ENCODE data around the gene CASKIN1.

Gene CASKIN1

GRCh38 chr16:2160915-2161551, 35.4 kb downstream of the CASKIN1 start:
- no peak for DNase-seq (ENCODE audit: extremely low read depth in 1 of 2, low read depth in 1 of 2)

GRCh38 chr16:2159175-2159838, 37.1 kb downstream of the CASKIN1 start:
- no peak for DNase-seq (ENCODE audit: extremely low read depth in 1 of 2, low read depth in 1 of 2)

- DNase-seq (ENCODE audit: extremely low read depth in 1 of 2, low read depth in 1 of 2) = no peak
Measured at GRCh38 chr16:2158262-2158638, 38.2 kb downstream of the CASKIN1 start.

- DNase-seq (ENCODE audit: extremely low read depth in 1 of 2, low read depth in 1 of 2) = no peak
Measured at GRCh38 chr16:2157480-2158261, 38.7 kb downstream of the CASKIN1 start.

- no peak for DNase-seq (ENCODE audit: extremely low read depth in 1 of 2, low read depth in 1 of 2)
Measured at GRCh38 chr16:2156849-2157224, 39.6 kb downstream of the CASKIN1 start.

GRCh38 chr16:2155977-2156848, 40.2 kb downstream of the CASKIN1 start:
- no peak for DNase-seq (ENCODE audit: extremely low read depth in 1 of 2, low read depth in 1 of 2)

- peak; percentile 91 to 97 for DNase-seq (ENCODE audit: extremely low read depth in 1 of 2, low read depth in 1 of 2)
Measured at GRCh38 chr16:2155091-2155950, 41.1 kb downstream of the CASKIN1 start, which contains the start of gene TRAF7. TSS of gene TRAF7 (plus strand) at chr16:2155782. CDS start at chr16:2163921, 8,139 bp downstream.

- no peak for DNase-seq (ENCODE audit: extremely low read depth in 1 of 2, low read depth in 1 of 2)
Measured at GRCh38 chr16:2154533-2155090, 41.8 kb downstream of the CASKIN1 start.

GRCh38 chr16:2152695-2153506, 43.5 kb downstream of the CASKIN1 start:
- no peak for DNase-seq (ENCODE audit: extremely low read depth in 1 of 2, low read depth in 1 of 2)

- DNase-seq (ENCODE audit: extremely low read depth in 1 of 2, low read depth in 1 of 2) = no peak
Measured at GRCh38 chr16:2151188-2152091, 45.0 kb downstream of the CASKIN1 start.

- DNase-seq (ENCODE audit: extremely low read depth in 1 of 2, low read depth in 1 of 2) = no peak
Measured at GRCh38 chr16:2150418-2151187, 45.8 kb downstream of the CASKIN1 start.

GRCh38 chr16:2149630-2150417, 46.6 kb downstream of the CASKIN1 start:
- DNase-seq (ENCODE audit: extremely low read depth in 1 of 2, low read depth in 1 of 2) = no peak

- DNase-seq (ENCODE audit: extremely low read depth in 1 of 2, low read depth in 1 of 2) = no peak
Measured at GRCh38 chr16:2148714-2149629, 47.4 kb downstream of the CASKIN1 start.

- DNase-seq (ENCODE audit: extremely low read depth in 1 of 2, low read depth in 1 of 2) = peak in 1 of 2 donors; percentile 35
Measured at GRCh38 chr16:2147981-2148671, 48.3 kb downstream of the CASKIN1 start, which contains the start of gene RAB26. TSS of gene RAB26 (plus strand) at chr16:2148625. CDS start at chr16:2148784, 159 bp downstream.

Data from activated CD8-positive, alpha-beta memory T cell treated with anti-CD3 and anti-CD28 coated beads for 1 hour (primary cell).